ENCODE measurements around the gene RYR1.

DNA sequence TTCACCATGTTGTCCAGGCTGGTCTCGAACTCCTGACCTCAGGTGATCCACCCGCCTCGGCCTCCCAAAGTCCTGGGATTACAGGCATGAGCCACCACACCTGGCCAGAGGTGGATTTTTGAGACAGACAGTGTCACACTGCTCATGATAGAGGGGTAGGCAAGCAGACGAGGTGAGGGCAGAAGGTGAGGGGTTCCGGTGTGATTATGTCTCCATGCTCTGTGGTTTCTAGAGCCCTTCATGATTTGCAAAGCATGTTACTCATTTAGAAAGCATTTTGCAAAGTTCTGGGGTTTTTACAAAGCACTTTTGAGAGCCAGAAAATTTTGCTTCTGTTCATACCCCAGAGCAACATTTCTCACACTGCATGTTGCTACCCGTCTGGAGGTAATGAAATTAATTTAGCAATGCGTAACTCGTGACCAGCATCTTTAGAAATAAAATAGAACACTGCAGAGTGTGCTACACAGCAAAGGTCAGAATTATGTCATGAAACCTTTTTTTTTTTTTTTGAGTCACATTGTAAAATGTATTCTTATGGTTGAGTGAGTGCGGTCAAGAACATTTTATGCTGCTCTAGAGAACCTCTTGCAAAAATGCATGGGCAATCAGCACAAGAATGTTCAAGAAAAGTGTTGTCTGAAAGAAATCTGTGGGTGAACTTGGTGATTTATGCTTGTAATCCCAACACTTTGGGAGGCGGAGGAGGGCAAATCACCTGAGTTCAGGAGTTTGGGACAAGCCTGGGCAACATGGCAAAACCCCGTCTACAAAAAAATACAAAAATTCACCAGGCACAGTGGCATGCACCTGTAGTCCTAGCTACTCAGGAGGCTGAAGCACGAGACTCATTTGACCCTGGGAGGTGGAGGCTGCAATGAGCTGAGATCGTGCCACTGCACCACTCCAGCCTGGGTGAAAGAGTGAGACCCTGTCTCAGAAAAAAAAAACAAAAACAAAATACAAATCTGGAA is 126.2 kb downstream of the RYR1 start:
- TF ChIP-seq, protein P1, sequence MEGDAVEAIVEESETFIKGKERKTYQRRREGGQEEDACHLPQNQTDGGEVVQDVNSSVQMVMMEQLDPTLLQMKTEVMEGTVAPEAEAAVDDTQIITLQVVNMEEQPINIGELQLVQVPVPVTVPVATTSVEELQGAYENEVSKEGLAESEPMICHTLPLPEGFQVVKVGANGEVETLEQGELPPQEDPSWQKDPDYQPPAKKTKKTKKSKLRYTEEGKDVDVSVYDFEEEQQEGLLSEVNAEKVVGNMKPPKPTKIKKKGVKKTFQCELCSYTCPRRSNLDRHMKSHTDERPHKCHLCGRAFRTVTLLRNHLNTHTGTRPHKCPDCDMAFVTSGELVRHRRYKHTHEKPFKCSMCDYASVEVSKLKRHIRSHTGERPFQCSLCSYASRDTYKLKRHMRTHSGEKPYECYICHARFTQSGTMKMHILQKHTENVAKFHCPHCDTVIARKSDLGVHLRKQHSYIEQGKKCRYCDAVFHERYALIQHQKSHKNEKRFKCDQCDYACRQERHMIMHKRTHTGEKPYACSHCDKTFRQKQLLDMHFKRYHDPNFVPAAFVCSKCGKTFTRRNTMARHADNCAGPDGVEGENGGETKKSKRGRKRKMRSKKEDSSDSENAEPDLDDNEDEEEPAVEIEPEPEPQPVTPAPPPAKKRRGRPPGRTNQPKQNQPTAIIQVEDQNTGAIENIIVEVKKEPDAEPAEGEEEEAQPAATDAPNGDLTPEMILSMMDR (IDR thresholded peaks at IDR 0.05 in 2 of 3, conservative IDR thresholded peaks at IDR 0.05 in 1 of 3; ENCODE audit: control insufficient read depth in 2 of 3, extremely low read depth in 1 of 3, insufficient read depth in 1 of 3, low read depth in 3 of 3, low read length in 3 of 3) = no peak
- TF ChIP-seq FOXM1 (IDR thresholded peaks at IDR 0.05; ENCODE audit: low read depth, low read length) (peak; percentile 97), MTA3 (IDR thresholded peaks at IDR 0.05; ENCODE audit: borderline replicate concordance, low read length) (peak; percentile 97), EP300 (IDR thresholded peaks at IDR 0.05; ENCODE audit: borderline replicate concordance in 1 of 2, control insufficient read depth in 1 of 2, low read depth in 2 of 2, low read length in 2 of 2) (peak; percentile 94 to 96), CREB1 (IDR thresholded peaks at IDR 0.05; ENCODE audit: low read depth) (peak; percentile 95), ZNF274 (IDR thresholded peaks at IDR 0.05; ENCODE audit: insufficient read depth, insufficient read length) (no peak)
- TF ChIP-seq, protein P2, sequence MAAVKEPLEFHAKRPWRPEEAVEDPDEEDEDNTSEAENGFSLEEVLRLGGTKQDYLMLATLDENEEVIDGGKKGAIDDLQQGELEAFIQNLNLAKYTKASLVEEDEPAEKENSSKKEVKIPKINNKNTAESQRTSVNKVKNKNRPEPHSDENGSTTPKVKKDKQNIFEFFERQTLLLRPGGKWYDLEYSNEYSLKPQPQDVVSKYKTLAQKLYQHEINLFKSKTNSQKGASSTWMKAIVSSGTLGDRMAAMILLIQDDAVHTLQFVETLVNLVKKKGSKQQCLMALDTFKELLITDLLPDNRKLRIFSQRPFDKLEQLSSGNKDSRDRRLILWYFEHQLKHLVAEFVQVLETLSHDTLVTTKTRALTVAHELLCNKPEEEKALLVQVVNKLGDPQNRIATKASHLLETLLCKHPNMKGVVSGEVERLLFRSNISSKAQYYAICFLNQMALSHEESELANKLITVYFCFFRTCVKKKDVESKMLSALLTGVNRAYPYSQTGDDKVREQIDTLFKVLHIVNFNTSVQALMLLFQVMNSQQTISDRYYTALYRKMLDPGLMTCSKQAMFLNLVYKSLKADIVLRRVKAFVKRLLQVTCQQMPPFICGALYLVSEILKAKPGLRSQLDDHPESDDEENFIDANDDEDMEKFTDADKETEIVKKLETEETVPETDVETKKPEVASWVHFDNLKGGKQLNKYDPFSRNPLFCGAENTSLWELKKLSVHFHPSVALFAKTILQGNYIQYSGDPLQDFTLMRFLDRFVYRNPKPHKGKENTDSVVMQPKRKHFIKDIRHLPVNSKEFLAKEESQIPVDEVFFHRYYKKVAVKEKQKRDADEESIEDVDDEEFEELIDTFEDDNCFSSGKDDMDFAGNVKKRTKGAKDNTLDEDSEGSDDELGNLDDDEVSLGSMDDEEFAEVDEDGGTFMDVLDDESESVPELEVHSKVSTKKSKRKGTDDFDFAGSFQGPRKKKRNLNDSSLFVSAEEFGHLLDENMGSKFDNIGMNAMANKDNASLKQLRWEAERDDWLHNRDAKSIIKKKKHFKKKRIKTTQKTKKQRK (IDR thresholded peaks at IDR 0.05; ENCODE audit: low read depth, low read length) = no peak
- TF ChIP-seq, protein P3, sequence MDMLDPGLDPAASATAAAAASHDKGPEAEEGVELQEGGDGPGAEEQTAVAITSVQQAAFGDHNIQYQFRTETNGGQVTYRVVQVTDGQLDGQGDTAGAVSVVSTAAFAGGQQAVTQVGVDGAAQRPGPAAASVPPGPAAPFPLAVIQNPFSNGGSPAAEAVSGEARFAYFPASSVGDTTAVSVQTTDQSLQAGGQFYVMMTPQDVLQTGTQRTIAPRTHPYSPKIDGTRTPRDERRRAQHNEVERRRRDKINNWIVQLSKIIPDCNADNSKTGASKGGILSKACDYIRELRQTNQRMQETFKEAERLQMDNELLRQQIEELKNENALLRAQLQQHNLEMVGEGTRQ (IDR thresholded peaks at IDR 0.05; ENCODE audit: borderline replicate concordance, low read depth, low read length) = no peak
